Activated CD4-positive, alpha-beta T cell treated with anti-CD3 and anti-CD28 coated beads, Interleukin-2, Interleukin-6, amounts not matched to agents 100 ng/mL and 50 ng/mL, durations not matched to agents 16 hours and 8 hours (primary cell): ENCODE measurements around the gene NECAB2.

Experiments used
- DNase-seq: peaks from one replicate; pipeline ENCODE4 v3.0.0-alpha.2; 2020

Gene NECAB2

DNA sequence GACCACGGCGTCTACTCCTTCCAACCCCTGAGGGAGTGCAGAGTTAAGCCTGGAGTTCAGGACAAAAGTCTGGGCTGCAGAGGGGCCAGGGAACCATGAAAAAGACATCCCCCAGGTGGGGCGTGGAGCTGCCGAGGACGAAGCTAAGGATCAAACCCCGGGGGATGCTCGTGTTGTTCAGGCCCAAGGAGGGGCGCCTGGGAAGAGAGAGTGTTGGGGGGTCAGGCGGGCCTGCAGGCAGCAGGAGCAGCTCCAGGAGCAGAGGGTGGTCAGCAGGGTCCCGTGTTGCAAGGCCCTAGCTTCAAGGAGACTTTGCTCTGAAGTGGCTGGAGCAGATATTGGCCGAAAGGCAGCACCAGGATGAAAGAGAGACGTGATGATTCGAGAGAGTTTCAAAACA is 26.7 kb downstream of the NECAB2 start:
- DNase-seq = no peak

- no peak for DNase-seq
These were observed 27.7 kb downstream of the NECAB2 start for GRCh38 chr16:83995754-83996153.

- DNase-seq = no peak
These were observed 28.6 kb downstream of the NECAB2 start for GRCh38 chr16:83996481-83997252.

DNA sequence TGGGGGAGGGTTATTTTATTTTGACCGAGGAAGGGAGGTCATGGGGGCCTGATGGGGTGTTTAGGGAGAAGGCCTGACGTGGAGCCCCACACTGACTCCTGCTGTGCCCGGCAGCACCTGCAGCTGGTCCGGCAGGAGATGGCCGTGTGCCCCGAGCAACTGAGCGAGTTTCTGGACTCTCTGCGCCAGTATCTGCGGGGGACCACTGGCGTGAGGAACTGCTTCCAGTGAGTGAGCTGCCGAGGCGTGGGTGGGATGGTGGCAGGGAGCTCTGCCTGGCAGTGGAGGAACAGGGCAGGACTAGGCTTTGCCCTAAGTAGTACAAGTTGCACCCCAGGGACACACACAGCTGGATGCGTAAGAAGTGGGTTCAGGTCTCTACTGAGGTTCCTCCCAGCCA is 30.0 kb downstream of the NECAB2 start:
- no peak for DNase-seq

DNA sequence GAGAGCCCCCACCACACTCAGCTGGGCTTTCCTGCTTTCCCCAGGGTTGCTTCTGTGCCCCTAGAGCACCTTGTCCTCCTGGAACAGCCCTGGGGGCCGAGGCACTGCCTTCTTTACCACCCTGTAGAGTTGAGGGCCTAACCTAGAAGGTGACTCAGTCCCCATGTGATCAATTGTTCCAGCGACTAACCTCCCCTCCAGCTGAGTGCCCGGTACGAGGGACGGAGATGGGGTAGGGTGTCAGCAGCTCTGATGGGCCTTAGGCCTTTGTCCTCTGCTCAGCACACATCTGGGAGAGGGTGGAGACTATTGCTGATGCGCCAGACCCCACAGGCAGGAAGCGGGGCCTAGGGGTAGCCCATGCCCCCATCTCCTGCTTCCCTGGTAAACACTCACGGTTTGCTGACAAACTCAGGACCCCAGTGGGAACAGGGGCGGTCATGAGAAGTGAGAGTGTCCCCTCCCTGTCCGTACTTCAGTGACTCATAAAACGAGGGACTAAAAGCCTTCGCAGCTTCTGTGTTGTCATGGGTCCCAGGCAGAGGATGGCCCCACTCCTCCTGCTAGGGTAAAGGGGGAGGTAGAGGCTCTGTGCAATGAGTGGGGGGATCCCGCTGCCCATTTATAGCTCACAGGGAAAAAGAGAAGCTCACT is 33.1 kb downstream of the NECAB2 start:
- DNase-seq = no peak

DNA sequence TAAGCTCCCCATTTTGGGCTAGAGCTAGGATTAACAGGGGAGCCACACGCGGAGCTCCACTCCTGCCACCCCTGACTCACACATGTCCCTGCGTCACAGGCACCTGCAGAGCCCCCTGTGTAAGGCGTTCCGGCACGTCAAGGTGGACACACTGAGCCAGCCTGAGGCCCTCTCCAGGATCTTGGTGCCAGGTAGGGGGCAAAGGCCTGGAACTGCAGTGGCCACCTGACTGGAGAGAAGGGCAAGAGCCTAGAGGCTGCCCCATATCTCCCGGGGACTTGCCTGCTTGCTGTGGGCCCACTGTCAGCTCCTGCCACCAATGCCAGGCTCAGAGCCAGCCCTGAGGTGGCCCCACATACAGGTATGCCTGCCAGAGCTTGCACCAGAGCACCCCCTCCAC is 33.7 kb downstream of the NECAB2 start:
- DNase-seq = no peak

GRCh38 chr16:84003038-84003437 is 35.0 kb downstream of the NECAB2 start:
- DNase-seq = no peak

DNA sequence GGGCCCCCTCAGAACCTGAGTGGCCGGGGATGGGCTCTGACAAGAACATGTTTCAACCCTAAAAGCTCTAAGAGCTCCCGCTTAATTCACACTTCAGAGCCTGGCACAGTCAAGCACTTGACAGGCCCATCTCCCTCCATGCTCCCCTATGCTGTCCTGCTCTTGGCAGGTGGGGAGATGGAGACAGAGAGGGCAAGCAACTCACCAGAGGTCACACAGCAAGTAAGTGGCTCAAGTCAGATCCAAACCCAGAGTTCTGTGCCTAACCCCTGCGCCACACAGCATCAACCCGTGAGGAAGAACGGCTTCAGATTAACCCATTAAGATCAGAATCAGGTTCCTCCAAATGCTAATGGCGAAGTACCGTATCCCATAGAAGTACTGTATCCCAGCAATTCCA is 36.4 kb downstream of the NECAB2 start:
- DNase-seq = no peak

- no peak for DNase-seq
These were observed 37.3 kb downstream of the NECAB2 start for GRCh38 chr16:84005391-84005790.

DNA sequence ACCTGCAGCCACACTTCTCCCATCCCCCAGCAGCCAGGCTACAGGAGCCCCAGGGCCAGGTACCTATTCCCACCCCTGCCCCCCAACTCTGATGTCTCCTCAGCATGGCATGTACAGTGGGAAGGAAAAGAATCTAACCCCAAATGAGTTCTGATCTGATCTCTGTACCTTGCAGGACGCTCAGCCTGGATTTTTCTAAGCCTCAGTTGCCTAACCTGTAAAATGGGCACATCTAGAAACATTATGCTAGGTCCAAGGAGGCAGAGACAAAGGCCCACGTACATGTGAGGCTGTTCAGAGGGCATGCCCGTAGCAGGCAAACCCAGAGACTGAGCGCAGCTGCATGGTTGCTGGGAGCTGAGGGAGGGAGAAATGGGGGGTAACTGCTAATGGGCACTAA is 39.5 kb downstream of the NECAB2 start:
- no peak for DNase-seq

DNA sequence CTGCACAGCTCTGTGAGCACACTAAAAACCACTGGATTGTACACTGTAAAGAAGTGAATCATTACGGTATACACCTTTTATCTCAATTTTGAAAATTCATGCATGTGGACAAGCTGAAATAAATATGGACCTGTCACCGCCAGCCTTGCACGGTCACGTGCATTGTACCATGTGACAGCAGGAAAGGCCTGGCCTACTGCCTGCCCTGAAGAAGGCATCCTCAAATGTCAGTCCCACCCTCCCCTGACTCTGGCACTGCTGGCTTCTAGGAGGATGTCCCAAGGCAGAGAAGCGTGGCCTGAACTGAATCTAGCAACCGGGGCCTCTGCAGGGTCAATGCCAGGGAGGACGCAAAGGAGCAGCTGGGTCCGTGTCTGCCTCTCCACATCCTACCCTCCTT is 39.9 kb downstream of the NECAB2 start:
- no peak for DNase-seq

DNA sequence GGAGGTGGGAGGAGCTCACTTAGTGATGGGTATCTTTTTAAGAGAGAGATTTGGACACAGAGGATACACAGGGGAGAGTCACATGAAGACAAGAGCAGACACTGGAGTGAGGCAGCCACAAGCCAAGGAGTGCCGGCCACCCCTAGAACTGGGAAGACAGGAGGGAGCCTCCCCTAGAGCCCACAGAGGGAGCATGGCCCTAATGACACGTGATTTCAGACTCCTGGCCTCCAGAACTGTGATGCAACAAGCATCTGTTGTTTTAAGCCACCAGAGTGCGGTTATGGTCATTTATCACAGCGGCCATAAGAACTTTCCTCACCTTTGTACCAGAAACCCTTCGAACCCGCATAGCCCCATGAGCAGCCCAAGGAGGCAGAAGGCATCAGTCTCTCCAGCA is 41.2 kb downstream of the NECAB2 start:
- no peak for DNase-seq

DNA sequence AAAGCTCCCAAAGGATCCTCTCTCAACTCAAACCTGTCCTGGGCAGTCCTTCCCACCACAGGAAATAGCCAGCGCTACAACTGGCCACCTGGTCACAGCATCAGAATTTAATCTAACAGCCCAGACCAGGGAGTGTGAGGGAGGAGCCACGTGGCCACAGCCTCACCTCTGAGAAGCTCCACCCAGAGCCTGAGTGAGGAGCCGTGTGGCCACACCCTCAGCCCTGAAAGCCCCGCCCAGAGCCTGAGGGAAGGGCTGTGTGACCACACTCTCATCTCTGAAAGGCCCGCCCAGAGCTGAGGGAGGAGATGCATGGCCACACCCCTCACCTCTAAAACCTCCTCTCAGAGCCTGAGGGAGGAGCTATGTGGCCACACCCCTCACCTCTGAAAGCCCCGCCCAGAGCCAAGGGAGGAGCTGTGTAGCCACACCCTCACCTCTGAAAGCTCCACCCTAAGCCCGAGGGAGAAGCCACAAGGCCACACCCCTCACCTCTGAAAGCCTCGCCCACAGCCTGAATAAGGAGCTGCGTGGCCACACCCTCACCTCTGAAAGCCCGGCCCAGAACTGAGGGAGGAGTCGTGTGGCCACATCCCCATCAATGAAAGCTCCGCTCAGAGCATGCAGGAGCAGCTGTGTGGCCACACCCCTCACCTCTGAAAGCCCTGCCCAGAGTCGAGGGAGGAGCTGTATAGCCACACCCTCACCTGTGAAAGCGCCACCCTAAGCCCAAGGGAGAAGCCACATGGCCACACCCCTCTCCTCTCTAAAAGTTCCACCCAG is 45.9 kb downstream of the NECAB2 start:
- DNase-seq = peak; percentile 78

DNA sequence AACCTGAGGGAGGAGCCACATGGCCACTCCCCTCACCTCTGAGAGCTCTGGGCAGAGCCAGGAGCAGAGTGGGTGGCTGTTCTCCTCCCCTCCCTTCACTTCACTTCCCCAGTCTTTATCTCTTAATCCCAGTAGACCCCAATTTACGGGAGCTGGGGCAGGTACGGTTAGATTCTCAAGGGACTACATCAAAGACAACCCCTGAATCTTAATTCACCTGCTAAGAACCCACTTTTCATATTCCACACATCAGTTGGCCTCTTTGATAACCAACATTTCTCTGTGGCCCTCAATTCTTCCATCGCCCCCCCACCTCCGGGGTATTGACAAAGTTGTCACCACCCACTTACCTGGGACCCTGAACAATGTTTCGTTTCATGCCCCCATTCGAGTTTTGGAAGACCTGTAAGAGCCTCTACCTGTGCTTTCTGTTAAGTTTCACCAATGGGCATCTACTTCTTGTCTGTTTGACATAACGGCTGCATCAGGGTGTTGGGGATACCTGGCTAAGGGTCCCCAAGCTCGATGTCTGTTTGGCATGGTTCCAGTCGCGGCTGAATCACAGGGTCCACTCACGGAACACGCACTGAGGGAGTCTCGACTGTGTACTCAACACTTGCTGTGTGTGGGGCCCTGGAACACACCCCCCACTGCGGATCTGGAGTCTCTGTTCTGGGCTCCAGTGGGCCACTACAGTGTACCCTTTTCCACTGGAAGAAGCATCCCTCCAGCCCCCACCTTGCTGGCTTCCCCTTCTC is 46.7 kb downstream of the NECAB2 start:
- no peak for DNase-seq

- DNase-seq = no peak
These were observed 47.4 kb downstream of the NECAB2 start for GRCh38 chr16:84015399-84015798.

DNA sequence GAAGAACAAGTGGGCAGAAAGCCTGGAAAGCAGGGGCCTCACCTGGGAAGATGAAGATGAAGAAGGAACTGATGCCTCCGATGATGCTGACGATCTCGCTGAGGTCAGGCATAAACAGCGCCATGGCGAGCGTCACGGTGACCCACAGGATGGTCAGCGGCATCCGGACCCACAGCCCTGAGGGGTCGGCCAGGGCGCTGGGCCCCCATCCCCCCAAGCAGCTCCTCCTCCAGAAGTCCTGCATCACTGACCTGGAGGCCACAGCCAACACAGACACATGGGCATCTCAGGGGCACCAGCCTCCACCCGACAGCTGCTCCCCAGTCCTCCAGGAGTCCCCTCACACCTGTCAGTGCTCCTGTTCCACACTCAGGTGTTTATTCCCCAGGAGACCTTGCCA is 48.4 kb downstream of the NECAB2 start:
- DNase-seq = no peak

DNA sequence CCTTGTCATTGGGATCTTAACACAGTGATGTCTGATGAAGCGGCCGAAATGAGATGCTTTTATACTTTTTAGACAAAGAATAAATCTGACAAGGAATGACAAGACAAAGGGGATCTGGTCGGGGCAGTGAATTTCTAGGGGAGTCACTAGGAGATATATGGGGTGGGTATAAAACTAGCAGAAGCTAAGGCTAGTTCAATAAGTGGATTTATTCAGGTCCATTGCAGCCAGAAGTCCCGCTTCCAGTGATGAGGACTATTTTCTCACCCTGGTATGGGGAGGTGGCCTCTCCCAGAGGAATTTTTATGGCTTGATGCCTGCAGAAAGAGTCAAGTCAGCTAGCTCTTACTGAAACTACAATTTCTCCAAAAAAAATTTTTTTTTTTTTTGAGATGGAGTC is 50.7 kb downstream of the NECAB2 start:
- no peak for DNase-seq

- no peak for DNase-seq
These were observed 52.3 kb downstream of the NECAB2 start for GRCh38 chr16:84020353-84020752.

DNA sequence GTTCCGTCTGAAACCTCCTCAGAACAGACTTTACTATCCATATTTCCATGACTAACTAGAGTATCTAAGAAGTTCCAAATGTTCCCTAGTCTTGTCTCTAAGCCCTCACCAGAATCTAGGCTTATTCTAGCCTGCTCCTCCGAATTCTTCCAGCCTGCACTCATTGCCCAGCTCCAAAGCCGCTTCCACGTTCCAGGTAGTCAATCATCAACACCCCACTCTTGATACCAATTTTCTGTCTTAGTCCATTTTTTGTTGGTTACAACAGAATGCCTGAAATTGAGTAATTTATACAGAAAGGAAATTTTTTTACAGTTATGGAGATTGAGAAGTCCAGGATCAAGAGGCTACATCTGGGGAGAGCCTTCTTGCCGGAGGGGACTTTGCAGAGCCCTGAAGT is 53.4 kb downstream of the NECAB2 start:
- no peak for DNase-seq

- DNase-seq = no peak
These were observed 54.6 kb downstream of the NECAB2 start for GRCh38 chr16:84022644-84023043.

GRCh38 chr16:84024854-84025253 is 56.8 kb downstream of the NECAB2 start:
- no peak for DNase-seq

GRCh38 chr16:84026606-84027005 is 58.6 kb downstream of the NECAB2 start:
- no peak for DNase-seq

GRCh38 chr16:84027625-84028024 is 59.6 kb downstream of the NECAB2 start:
- no peak for DNase-seq
